Measurements from ENCODE around the gene PTGDR2.

DNA sequence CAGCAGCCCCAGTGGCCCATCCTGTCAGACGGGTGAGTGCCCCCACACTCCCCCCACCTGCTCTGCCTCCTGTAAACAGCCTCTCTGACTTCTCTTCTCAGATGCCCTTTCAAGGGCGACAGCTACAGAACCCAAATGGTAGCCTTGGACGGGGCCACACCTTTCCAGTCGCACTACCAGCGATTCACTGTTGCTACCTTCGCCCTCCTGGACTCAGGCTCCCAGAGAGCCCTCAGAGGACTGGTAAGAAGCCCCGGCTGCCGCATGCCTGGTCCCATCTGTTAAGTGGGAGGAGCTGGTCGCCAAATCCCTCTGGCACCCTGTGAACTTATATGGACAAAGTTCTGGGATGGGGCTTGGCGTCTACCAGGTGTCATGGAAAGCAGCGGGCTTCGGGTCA is 17.8 kb upstream of the PTGDR2 start:
- TF ChIP-seq, protein P1, sequence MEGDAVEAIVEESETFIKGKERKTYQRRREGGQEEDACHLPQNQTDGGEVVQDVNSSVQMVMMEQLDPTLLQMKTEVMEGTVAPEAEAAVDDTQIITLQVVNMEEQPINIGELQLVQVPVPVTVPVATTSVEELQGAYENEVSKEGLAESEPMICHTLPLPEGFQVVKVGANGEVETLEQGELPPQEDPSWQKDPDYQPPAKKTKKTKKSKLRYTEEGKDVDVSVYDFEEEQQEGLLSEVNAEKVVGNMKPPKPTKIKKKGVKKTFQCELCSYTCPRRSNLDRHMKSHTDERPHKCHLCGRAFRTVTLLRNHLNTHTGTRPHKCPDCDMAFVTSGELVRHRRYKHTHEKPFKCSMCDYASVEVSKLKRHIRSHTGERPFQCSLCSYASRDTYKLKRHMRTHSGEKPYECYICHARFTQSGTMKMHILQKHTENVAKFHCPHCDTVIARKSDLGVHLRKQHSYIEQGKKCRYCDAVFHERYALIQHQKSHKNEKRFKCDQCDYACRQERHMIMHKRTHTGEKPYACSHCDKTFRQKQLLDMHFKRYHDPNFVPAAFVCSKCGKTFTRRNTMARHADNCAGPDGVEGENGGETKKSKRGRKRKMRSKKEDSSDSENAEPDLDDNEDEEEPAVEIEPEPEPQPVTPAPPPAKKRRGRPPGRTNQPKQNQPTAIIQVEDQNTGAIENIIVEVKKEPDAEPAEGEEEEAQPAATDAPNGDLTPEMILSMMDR (IDR thresholded peaks at IDR 0.05; ENCODE audit: low read depth, low read length), result no peak
- TF ChIP-seq POLR2A (IDR thresholded peaks at IDR 0.05; ENCODE audit: extremely low read depth, insufficient read length), result no peak
- TF ChIP-seq, protein P2, sequence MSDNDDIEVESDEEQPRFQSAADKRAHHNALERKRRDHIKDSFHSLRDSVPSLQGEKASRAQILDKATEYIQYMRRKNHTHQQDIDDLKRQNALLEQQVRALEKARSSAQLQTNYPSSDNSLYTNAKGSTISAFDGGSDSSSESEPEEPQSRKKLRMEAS (IDR thresholded peaks at IDR 0.05; ENCODE audit: low read depth, low read length), result no peak

Measured in NB4 (cell line).